K562 (cell line): ENCODE results near the gene SOSTDC1. TPM values are rescaled to one million over a fixed set of nuclear protein-coding genes. Genes with fewer than 3 reads are reported as not detected.

ENCODE experiments used
- CTCF ChIP-seq, 3 experiments: IDR thresholded peaks in 2 of 3; conservative IDR thresholded peaks in 1 of 3; 2 replicates each; pipeline ENCODE4 v1.5.1; 2011 to 2012; ENCODE audit warnings: low read length in 3 of 3, mild to moderate bottlenecking in 3 of 3, control low read depth in 2 of 3, improper control_type of control experiment in 1 of 3, inconsistent platforms in 1 of 3, low read depth in 1 of 3, mixed read lengths in 1 of 3, moderate library complexity in 1 of 3; ENCODE audit not compliant: insufficient read depth in 2 of 3
- ESRRB ChIP-seq: fragments of 250-450 bp; sonication (Bioruptor Pico); IDR thresholded peaks from 2 replicates; pipeline ENCODE4 v1.5.0; 2020; ENCODE audit warnings: mild to moderate bottlenecking, moderate library complexity, borderline replicate concordance
- ETV5 ChIP-seq: sonication (generic); formaldehyde crosslinking; IDR thresholded peaks from 2 replicates; pipeline ENCODE4 v1.4.0; 2020; ENCODE audit warnings: low read depth, mild to moderate bottlenecking, missing genetic modification reagents
- GTF2E2 ChIP-seq: fragments of 200-800 bp; sonication (Bioruptor generic); IDR thresholded peaks from 2 replicates; pipeline ENCODE4 v1.6.1; 2016; ENCODE audit warnings: missing genetic modification characterization, missing compliant biosample characterization
- GTF2F1 ChIP-seq: IDR thresholded peaks from 2 replicates; pipeline ENCODE4 v1.6.1; 2011; ENCODE audit warnings: low read depth, low read length, improper control_type of control experiment
- HMGXB4 ChIP-seq: sonication (generic); formaldehyde crosslinking; IDR thresholded peaks from 2 replicates; pipeline ENCODE4 v1.8.1; 2023; ENCODE audit warnings: mild to moderate bottlenecking, missing genetic modification reagents
- IFI16 ChIP-seq: fragments of 250-450 bp; sonication (Bioruptor Pico); IDR thresholded peaks from 2 replicates; pipeline ENCODE4 v2.1.2; 2022; ENCODE audit warnings: mild to moderate bottlenecking, inconsistent platforms
- L3MBTL2 ChIP-seq: fragments of 450-650 bp; IDR thresholded peaks from 2 replicates; pipeline ENCODE4 v1.6.1; 2016; ENCODE audit warnings: mild to moderate bottlenecking, moderate library complexity
- NKRF ChIP-seq: fragments of 450-650 bp; IDR thresholded peaks from 2 replicates; pipeline ENCODE4 v1.6.1; 2016; ENCODE audit warnings: borderline replicate concordance
- POU5F1 ChIP-seq: fragments of 150-350 bp; IDR thresholded peaks from 2 replicates; pipeline ENCODE4 v1.6.1; 2014; ENCODE audit warnings: borderline replicate concordance, low read length, low read depth, mild to moderate bottlenecking; ENCODE audit not compliant: partially characterized antibody
- SAFB ChIP-seq: fragments of 200-400 bp; formaldehyde crosslinking; IDR thresholded peaks from 2 replicates; pipeline ENCODE4 v1.6.1; 2017; ENCODE audit warnings: low read depth, low read length, borderline replicate concordance
- STAT6 ChIP-seq: sonication (generic); formaldehyde crosslinking; IDR thresholded peaks from 2 replicates; pipeline ENCODE4 v1.8.1; 2023; ENCODE audit warnings: mild to moderate bottlenecking, missing genetic modification reagents
- TAL1 ChIP-seq: fragments of 450-650 bp; IDR thresholded peaks from 2 replicates; pipeline ENCODE4 v1.6.1; 2016; ENCODE audit warnings: mild to moderate bottlenecking
- U2AF2 ChIP-seq: fragments of 200-400 bp; formaldehyde crosslinking; optimal IDR thresholded peaks from 2 replicates; pipeline ENCODE3; 2017; ENCODE audit warnings: low read depth, mild to moderate bottlenecking, low read length
- ZBTB1 ChIP-seq: sonication (generic); formaldehyde crosslinking; IDR thresholded peaks from 2 replicates; pipeline ENCODE4 v1.8.1; 2023; ENCODE audit warnings: missing genetic modification reagents, low read depth, mild to moderate bottlenecking, borderline replicate concordance
- ZNF311 ChIP-seq: fragments of 250-450 bp; sonication (Bioruptor Pico); IDR thresholded peaks from 2 replicates; pipeline ENCODE4 v1.4.0; 2020; ENCODE audit warnings: mild to moderate bottlenecking, moderate library complexity
- ZNF766 ChIP-seq: fragments of 200-800 bp; sonication (Bioruptor generic); conservative IDR thresholded peaks from 2 replicates; pipeline ENCODE4 v1.6.1; 2016; ENCODE audit warnings: missing genetic modification characterization, missing compliant biosample characterization
- polyA plus RNA-seq, 8 experiments: library from polyadenylated mRNA; depleted of rRNA in 4 of 8; stranded (reverse) in 5 of 8; unstranded in 3 of 8; fragments of >200 nt; fragmentation: Nextera tagmentation in 2 of 8; fragmentation: Illumina TruSeq in 1 of 8; extraction: Ambion mirVana in 2 of 8; extraction: Trizol in 1 of 8; gene quantifications; 2 replicates each; pipeline versions ENCODE4 v1.2.1 to v1.2.3, GENCODE V29; 2011 to 2014; ENCODE audit warnings: inconsistent platforms in 1 of 8, missing spikeins in 1 of 8
- total RNA-seq, 7 experiments: library from RNA; depleted of rRNA in 6 of 7; stranded (reverse); fragments of >200 nt in 6 of 7; fragmentation: Illumina TruSeq in 2 of 7; extraction: Trizol in 2 of 7; gene quantifications; 2 replicates each; pipeline versions ENCODE4 v1.2.1 to v1.2.3, GENCODE V29; 2011 to 2021; ENCODE audit warnings: low replicate concordance in 1 of 7

The SOSTDC1 gene
- total and polyA plus RNA-seq, 9 of the 15 experiments (the other 6 are each of a cell fraction or from before 2014, with no cell fraction given): 8.3 to 48.6 (median 15.9) TPM

GRCh38 chr7:16420649-16421332 lies 44.7 kb downstream of the SOSTDC1 start (continued):
- TF ChIP-seq STAT6 (CRISPR knock-in tag) (0 out of 2 replicates have a peak, but pooled peaks have one; percentile 77), POU5F1 (no peak), ESRRB (CRISPR knock-in tag) (no peak), TAL1 (0 out of 2 replicates have a peak, but pooled peaks have one; percentile 10), IFI16 (CRISPR knock-in tag) (no peak), U2AF2 (no peak), GTF2F1 (no peak), HMGXB4 (no peak), GTF2E2 (tag) (peak; percentile 95), NKRF (peak; percentile 64), CTCF (IDR thresholded peaks at IDR 0.05 in 2 of 3, conservative IDR thresholded peaks at IDR 0.05 in 1 of 3; ENCODE audit: insufficient read depth in 2 of 3, low read depth in 1 of 3, low read length in 3 of 3) (peak; percentile 29 to 73 (median 36); a peak in 5 of 6 replicates), ZNF311 (CRISPR knock-in tag) (no peak), SAFB (no peak), ZNF766 (CRISPR knock-in tag) (peak; percentile 68), ETV5 (no peak), L3MBTL2 (peak; percentile 77), ZBTB1 (peak; percentile 13; the same call in 1 of the 2 replicates)
